Fibroblast of skin of abdomen (primary cell): ENCODE data around the gene PNLIPRP1.

Experiments used
- DNase-seq: peaks from one replicate; pipeline ENCODE4 v3.0.0-alpha.2; 2013

PNLIPRP1 gene

DNA sequence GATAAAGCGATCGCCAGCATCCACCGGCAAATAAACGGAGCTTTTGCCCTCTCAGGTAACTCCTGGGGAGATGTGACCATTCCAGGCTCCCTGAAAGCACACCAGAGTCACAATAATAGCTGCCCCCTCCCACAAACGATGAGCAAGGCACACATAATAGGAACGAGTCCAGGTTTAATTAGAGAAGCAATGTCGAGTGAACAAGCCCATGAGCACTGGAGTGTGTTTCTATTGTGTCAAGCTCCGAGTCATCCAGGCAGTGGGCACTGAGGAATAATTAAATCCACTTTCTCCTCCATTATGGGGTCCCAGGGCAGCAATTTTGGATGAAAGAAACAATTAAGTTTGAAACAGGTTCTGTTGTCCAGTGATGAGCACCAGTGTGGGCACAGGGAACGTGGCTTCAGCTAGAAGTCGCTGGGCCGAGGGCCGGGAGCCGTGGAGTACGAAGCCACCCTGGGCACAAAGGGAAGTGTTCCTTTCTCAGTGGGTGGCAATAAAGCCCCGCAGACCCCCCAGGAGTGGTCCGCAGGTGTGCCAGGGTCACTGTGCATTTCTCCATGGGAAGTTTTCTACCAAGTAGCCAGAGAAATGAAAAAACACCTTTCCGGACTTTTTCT is 41.9 kb downstream of the PNLIPRP1 start:
- no peak for DNase-seq

DNA sequence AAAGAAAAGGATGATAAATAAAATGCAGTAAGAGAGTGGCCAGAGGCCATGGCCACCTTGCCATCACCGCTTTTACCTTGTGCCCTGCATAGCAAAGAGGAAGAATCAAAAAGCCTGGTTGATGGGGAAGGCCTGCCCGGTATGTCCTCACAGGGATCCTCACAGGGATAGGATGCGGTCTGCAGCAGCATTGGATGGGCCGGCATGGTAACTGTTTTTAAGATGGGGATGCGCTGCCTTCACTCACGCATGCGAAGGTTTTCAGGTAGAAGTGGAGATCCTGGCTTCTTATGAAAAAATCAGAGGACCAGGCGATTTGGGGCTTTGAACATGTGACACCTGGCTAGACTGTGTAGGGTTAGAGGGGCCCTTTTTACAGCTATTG is 42.4 kb downstream of the PNLIPRP1 start:
- no peak for DNase-seq

DNA sequence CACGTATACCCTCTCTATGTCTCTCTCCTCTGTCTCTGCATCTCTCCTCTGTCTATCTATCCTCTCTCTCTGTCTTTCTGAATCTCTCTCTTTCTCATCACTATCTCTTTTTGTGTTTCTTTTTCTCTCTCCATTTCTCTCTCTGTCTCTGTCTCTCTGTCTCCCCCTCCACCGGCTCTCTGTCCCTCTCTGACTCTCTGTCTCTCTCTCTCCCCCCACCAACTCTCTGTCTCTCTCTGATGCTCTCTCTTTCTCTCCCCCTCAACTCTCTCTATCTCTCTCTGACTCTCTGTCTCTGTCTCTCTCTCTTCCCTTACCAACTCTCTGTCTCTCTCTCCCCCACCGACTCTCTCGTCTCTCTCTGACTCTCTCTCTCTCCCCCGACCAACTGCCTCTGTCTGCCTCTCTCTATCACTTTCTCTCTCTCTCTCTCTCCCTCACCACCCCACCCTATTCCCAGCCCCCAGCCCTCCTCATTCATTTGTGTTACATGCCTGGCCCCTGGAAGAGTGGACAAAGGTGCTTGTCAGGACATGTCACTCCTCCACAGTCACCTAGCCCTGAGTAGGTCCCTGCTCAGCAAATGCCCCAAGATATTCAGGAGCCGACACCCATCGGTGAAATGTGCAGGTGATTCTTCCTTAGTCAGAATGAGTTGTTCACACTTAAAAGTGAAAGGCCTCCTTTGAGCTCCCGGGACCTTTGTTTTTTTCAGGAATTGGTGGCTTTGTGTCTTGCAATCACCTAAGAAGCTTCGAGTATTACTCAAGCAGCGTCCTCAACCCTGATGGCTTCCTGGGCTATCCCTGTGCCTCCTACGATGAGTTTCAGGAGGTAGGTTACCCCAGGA is 43.6 kb downstream of the PNLIPRP1 start:
- DNase-seq: no peak

DNA sequence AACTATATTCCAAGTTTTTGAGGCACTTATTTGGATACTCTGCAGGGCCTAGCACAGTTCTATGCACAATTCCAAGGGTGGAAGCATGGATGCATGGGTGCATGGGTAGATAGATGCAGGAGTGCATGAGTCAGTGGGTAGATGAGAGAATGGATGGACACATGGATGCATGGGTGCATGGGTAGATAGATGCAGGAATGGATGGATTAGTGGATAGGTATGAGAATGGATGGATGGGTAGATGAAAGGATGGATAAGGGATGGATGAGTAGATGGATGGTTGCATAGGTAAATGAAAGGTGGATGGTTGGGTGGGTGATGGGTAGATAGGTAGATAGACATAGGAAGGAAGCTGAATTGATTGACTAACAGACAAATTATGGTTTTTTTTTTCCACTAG is 45.6 kb downstream of the PNLIPRP1 start:
- DNase-seq: no peak

DNA sequence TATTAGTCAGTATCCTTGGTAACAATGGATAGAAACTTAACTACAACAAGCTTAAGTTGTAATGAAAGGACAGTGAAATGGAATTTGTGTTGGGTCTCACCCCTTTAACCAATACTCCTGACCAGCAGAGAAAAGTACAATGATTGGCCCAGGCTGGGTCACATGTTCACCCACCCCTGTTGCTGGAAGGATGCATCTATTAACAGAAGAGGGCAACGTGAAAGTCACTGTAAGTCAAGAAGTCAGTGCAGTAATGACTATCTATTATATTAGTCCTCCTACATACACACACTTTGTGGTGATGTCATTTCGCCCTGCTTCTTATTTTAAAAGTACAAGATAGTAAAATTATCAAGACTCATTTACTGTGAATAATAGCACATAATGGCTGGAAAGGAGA is 46.2 kb downstream of the PNLIPRP1 start:
- DNase-seq: no peak

DNA sequence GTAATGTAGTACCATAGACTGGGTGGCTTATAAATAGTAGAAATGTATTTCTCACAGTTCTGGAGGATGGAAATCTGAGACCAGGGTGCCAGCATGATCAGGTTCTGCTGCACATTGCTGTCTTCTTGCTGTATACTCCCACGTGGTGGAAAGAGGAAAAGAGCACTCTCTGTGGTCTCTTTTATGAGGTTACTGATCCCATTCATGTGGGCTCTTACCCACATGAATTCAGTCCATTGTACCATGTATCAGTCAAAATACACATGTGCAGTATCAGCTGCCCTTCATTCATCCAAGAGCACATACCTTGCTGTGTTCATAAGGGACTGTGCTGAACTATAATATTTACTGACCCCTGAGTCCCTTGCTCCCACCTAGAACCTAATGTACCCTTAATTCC is 47.1 kb downstream of the PNLIPRP1 start:
- DNase-seq: no peak

DNA sequence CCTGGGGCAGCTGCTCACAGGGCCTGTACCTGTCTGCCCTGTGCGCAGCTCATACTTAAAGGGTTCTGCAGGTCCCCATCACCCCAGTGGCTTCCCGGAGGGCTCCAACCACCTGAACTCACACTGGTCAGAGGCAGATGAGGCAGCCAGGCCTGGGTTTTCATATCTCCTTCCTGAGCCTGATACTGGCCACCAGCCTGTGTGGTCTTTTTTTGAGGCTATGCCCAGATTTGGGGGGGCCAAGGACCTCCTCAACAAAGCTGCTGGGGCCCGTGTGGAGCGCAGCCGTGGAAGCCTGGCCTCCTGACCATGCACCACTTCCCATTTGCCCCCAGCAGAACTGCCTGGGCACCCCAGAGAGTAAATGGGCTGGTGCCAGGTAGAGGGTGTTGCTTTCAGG is 55.7 kb downstream of the PNLIPRP1 start:
- no peak for DNase-seq

DNA sequence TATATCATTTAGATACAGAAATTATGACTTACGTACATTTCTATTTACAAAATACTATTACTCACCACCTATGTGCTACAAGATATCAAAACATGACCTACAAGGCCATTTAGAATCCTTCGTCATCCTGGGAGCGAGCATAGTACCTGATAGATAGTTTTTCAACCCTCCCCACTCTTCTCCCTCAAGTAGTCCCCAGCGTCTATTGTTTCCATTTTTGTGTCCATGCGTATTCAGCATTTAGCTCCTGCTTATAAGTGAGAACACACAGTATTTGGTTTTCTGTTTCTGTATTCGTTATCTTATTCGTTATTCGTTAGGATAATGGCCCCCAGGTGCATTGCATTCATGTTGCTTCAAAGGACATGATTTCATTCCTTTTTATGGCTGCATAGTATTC is 58.1 kb downstream of the PNLIPRP1 start:
- DNase-seq: no peak

DNA sequence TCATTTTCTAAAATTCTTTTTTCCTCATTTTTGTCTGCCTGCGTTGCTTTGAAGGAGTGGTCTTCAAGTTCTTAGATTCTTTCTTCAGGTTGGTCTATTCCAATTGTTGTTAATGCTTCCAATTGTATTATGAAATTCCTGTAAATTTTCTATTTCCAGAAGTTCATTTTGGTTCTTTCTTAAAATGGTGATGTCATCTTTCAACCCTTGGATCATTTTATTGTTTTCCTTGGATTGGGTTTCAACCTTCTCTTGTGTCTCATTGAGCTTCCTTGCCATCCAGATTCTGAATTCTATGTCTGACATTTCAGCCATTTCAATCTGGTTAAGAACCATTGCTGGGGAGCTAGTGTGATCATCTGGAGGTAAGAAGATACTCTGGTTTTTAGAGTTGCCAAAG is 63.1 kb downstream of the PNLIPRP1 start:
- DNase-seq: no peak

DNA sequence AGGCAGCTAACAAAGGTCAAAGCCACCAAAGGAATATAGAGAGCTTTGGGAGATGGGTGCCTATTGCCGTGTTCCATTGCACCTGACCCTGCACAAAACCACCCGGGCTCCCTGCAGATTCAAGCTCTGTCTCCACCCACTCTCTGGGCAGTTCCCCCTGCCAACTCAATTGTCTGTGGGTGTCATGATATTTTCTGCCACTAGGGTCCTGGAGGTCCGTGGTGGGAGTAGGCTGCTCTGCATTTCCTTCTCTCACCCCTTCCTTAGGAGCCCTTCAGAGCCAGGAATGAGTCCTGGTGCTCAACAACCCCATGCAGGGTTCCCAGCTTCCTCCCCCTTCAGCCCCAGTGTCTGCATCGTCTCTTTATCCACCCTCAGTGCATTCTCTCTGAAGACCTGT is 64.1 kb downstream of the PNLIPRP1 start:
- no peak for DNase-seq

DNA sequence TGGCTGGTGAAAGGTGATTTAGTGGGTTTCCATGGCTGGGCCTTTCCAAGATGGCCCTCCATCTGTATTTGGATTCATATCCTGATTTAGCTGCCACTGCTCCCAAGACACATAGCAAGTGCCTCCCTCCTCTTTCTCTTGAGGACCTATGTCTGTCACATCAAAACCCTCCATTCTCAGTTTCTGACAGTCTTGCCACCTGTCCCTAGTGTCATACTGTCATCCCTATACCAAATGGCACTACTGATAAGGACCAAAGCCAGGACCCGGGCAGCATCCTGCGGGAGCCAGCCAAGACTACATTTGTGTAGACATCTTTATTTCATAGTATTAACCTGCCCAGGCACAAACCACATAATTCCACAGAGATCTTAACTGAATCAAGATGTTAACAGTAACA is 64.8 kb downstream of the PNLIPRP1 start:
- no peak for DNase-seq

DNA sequence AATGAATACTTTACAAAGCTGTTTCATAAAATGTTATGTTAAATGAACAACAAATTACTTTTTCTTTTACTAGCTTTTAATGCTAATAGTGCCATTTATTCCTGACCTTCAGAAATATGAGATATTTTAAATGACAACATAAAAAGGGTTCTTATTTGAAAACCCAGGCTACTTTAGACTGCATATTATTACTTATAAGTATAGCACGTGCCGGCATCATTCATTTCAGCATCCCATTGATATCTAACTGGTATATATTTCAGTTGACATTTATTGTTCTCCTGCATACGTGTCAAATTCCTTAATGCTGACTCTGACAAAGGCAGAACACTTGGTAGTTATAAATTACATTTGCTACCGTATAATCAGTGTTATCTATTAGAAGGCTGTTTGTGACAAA is 65.3 kb downstream of the PNLIPRP1 start:
- no peak for DNase-seq

DNA sequence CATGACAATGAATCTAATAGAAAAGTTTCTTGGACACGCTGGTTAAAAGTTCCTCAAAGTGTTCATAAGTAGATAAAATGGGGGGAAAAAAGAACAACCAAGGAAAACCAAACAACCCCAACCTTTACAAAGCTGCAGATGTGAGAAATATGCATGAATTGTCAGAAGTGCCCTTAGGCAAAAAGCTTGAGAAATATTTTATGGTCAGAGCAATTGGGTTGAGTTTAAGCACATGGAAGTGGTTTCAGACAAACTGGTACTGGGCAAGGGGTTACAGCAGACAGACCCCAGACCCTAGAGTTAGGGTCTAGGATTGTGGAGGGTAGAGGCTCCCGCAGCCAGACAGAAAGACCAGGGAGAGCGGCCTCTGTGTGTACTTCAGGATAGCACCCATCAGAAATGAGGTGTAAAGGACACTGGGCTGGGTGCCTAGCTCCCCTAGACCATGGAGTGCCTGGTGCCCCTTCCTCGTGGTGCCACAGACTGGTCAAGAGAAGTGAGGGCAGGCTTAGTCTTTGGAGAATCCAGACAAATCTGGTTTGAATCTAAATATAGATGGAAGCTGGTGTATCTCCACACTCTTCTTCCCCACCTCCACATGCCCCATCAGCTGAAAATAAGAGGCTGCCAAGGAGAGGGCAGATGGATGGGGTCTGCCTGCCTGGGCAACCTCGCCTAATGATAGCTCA is 67.2 kb downstream of the PNLIPRP1 start:
- no peak for DNase-seq
